Measurements from ENCODE around the gene GMEB1.
"Not testable (repeated sequence)": the region's sequence is repeated elsewhere in the genome, so short reads cannot be mapped to it uniquely, and the experiment has no call there.

Gene GMEB1

GRCh38 chr1:28663871-28664470, 4.6 kb upstream of the GMEB1 start:
- DNase-seq (ENCODE audit: low spot score): no peak
- TF ChIP-seq, protein P1, sequence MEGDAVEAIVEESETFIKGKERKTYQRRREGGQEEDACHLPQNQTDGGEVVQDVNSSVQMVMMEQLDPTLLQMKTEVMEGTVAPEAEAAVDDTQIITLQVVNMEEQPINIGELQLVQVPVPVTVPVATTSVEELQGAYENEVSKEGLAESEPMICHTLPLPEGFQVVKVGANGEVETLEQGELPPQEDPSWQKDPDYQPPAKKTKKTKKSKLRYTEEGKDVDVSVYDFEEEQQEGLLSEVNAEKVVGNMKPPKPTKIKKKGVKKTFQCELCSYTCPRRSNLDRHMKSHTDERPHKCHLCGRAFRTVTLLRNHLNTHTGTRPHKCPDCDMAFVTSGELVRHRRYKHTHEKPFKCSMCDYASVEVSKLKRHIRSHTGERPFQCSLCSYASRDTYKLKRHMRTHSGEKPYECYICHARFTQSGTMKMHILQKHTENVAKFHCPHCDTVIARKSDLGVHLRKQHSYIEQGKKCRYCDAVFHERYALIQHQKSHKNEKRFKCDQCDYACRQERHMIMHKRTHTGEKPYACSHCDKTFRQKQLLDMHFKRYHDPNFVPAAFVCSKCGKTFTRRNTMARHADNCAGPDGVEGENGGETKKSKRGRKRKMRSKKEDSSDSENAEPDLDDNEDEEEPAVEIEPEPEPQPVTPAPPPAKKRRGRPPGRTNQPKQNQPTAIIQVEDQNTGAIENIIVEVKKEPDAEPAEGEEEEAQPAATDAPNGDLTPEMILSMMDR (IDR thresholded peaks at IDR 0.05; ENCODE audit: extremely low read depth, missing control alignments): no peak

DNA sequence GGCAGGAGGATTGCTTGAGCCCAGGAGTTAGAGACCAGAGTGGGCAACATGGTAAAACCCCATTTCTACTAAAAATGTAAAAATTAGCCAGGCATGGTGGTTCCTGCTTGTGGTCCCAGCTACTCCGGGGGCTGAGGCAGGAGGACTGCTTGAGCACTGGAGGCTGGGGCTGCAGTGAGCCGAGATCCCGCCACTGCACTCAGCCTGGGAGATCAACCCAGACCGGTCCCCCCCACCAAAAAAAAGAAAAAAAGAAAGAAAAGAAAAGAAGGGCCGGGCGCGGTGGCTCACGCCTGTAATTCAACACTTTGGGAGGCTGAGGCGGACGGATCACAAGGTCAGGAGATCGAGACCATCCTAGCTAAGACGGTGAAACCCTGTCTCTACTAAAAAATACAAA, 1.8 kb upstream of the GMEB1 start:
- TF ChIP-seq, protein P1 (IDR thresholded peaks at IDR 0.05; ENCODE audit: extremely low read depth, missing control alignments): no peak
- no peak for DNase-seq (ENCODE audit: low spot score)

- TF ChIP-seq, protein P1 (IDR thresholded peaks at IDR 0.05; ENCODE audit: extremely low read depth, missing control alignments): no peak
- DNase-seq (ENCODE audit: low spot score): peak; percentile 97
Observed at GRCh38 chr1:28668956-28669723, 556 bp downstream of the GMEB1 start.

- TF ChIP-seq, protein P1 (IDR thresholded peaks at IDR 0.05; ENCODE audit: extremely low read depth, missing control alignments): no peak
Observed at GRCh38 chr1:28671254-28671780, 2.7 kb downstream of the GMEB1 start.

GRCh38 chr1:28672971-28673370, 4.4 kb downstream of the GMEB1 start:
- not testable (repeated sequence) for DNase-seq (ENCODE audit: low spot score)

More at GRCh38 chr1:28671254-28671780, 2.7 kb downstream of the GMEB1 start:
- DNase-seq (ENCODE audit: low spot score): no peak

DNA sequence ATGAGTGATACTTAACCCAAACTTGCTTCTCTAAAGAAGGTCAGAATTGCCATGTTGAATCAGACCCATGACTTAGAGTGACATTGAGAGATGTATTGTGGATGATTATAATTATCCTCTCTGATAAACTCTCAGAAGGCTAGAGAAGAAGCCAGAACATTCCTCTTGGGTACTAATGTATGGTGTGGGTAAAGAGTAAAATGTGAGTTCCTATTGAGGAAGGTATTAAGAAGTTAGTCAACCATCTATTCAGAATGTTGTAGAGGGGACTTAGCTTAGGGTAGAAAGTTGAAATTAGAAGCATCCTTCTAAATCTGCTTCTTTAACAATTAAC, 7.3 kb downstream of the GMEB1 start:
- DNase-seq (ENCODE audit: low spot score): no peak
- TF ChIP-seq, protein P1 (IDR thresholded peaks at IDR 0.05; ENCODE audit: extremely low read depth, missing control alignments): no peak

DNA sequence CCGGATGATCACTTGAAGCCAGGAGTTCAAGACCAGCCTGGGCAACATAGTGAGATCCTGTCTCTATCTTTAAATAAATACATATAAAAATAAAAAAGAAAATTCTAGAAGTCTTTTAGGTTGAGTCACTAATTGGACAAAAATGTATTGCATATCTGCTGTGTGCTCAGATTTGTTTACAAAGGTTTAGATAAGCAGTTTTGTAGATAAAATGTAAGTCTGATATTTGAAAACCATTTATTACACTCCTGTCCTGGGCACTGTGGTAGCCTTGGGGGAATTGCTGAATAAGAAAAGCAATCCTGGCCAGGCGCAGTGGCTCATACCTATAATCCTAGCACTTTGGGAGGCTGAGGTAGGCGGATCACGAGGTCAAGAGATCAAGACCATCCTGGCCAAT, 11.6 kb downstream of the GMEB1 start:
- TF ChIP-seq, protein P1 (IDR thresholded peaks at IDR 0.05; ENCODE audit: extremely low read depth, missing control alignments): no peak
- DNase-seq (ENCODE audit: low spot score): no peak

Measured in GM20000 (cell line).